Measurements from ENCODE around the gene C1QB. TPM values are rescaled to one million over a fixed set of nuclear protein-coding genes. Genes with fewer than 3 reads are reported as not detected.

Gene C1QB
- total and polyA plus RNA-seq, 2 of the 8 experiments (the other 6 are each of a cell fraction or from before 2014, with no cell fraction given) = not detected

DNA sequence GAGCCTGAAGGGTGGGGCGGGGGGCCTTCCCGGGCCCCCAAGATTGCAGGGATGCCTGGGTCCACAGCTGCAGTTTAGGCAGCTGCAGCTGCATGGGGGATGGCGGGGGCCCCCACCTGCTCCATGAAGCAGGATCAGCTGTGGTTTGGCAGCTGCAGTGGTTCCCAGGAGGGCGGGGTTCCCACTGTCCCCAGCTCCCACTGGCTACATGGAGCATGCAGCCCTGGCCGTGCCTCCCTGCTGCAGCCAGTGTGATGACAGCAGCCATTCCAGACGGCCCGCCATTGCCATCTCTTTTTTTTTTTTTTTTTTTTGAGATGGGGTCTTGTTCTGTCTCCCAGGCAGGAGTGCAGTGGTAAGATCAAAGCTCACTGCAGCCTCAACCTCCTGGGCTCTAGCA is 17.6 kb upstream of the C1QB start (continued):
- TF ChIP-seq, protein P1, sequence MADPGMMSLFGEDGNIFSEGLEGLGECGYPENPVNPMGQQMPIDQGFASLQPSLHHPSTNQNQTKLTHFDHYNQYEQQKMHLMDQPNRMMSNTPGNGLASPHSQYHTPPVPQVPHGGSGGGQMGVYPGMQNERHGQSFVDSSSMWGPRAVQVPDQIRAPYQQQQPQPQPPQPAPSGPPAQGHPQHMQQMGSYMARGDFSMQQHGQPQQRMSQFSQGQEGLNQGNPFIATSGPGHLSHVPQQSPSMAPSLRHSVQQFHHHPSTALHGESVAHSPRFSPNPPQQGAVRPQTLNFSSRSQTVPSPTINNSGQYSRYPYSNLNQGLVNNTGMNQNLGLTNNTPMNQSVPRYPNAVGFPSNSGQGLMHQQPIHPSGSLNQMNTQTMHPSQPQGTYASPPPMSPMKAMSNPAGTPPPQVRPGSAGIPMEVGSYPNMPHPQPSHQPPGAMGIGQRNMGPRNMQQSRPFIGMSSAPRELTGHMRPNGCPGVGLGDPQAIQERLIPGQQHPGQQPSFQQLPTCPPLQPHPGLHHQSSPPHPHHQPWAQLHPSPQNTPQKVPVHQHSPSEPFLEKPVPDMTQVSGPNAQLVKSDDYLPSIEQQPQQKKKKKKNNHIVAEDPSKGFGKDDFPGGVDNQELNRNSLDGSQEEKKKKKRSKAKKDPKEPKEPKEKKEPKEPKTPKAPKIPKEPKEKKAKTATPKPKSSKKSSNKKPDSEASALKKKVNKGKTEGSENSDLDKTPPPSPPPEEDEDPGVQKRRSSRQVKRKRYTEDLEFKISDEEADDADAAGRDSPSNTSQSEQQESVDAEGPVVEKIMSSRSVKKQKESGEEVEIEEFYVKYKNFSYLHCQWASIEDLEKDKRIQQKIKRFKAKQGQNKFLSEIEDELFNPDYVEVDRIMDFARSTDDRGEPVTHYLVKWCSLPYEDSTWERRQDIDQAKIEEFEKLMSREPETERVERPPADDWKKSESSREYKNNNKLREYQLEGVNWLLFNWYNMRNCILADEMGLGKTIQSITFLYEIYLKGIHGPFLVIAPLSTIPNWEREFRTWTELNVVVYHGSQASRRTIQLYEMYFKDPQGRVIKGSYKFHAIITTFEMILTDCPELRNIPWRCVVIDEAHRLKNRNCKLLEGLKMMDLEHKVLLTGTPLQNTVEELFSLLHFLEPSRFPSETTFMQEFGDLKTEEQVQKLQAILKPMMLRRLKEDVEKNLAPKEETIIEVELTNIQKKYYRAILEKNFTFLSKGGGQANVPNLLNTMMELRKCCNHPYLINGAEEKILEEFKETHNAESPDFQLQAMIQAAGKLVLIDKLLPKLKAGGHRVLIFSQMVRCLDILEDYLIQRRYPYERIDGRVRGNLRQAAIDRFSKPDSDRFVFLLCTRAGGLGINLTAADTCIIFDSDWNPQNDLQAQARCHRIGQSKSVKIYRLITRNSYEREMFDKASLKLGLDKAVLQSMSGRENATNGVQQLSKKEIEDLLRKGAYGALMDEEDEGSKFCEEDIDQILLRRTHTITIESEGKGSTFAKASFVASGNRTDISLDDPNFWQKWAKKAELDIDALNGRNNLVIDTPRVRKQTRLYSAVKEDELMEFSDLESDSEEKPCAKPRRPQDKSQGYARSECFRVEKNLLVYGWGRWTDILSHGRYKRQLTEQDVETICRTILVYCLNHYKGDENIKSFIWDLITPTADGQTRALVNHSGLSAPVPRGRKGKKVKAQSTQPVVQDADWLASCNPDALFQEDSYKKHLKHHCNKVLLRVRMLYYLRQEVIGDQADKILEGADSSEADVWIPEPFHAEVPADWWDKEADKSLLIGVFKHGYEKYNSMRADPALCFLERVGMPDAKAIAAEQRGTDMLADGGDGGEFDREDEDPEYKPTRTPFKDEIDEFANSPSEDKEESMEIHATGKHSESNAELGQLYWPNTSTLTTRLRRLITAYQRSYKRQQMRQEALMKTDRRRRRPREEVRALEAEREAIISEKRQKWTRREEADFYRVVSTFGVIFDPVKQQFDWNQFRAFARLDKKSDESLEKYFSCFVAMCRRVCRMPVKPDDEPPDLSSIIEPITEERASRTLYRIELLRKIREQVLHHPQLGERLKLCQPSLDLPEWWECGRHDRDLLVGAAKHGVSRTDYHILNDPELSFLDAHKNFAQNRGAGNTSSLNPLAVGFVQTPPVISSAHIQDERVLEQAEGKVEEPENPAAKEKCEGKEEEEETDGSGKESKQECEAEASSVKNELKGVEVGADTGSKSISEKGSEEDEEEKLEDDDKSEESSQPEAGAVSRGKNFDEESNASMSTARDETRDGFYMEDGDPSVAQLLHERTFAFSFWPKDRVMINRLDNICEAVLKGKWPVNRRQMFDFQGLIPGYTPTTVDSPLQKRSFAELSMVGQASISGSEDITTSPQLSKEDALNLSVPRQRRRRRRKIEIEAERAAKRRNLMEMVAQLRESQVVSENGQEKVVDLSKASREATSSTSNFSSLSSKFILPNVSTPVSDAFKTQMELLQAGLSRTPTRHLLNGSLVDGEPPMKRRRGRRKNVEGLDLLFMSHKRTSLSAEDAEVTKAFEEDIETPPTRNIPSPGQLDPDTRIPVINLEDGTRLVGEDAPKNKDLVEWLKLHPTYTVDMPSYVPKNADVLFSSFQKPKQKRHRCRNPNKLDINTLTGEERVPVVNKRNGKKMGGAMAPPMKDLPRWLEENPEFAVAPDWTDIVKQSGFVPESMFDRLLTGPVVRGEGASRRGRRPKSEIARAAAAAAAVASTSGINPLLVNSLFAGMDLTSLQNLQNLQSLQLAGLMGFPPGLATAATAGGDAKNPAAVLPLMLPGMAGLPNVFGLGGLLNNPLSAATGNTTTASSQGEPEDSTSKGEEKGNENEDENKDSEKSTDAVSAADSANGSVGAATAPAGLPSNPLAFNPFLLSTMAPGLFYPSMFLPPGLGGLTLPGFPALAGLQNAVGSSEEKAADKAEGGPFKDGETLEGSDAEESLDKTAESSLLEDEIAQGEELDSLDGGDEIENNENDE (IDR thresholded peaks at IDR 0.05; ENCODE audit: insufficient replicate concordance, low read length) = no peak
- TF ChIP-seq, protein P2, sequence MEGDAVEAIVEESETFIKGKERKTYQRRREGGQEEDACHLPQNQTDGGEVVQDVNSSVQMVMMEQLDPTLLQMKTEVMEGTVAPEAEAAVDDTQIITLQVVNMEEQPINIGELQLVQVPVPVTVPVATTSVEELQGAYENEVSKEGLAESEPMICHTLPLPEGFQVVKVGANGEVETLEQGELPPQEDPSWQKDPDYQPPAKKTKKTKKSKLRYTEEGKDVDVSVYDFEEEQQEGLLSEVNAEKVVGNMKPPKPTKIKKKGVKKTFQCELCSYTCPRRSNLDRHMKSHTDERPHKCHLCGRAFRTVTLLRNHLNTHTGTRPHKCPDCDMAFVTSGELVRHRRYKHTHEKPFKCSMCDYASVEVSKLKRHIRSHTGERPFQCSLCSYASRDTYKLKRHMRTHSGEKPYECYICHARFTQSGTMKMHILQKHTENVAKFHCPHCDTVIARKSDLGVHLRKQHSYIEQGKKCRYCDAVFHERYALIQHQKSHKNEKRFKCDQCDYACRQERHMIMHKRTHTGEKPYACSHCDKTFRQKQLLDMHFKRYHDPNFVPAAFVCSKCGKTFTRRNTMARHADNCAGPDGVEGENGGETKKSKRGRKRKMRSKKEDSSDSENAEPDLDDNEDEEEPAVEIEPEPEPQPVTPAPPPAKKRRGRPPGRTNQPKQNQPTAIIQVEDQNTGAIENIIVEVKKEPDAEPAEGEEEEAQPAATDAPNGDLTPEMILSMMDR (IDR thresholded peaks at IDR 0.05; ENCODE audit: control extremely low read depth in 1 of 3, insufficient read depth in 1 of 3, low read depth in 1 of 3, low read length in 3 of 3) = no peak
- TF ChIP-seq EGR1 (IDR thresholded peaks at IDR 0.05; ENCODE audit: borderline replicate concordance, low read depth, low read length) (no peak), SIN3A (conservative IDR thresholded peaks at IDR 0.05 in 1 of 2, IDR thresholded peaks at IDR 0.05 in 1 of 2; ENCODE audit: low read depth in 1 of 2, low read length in 2 of 2) (no peak), GTF2F1 (IDR thresholded peaks at IDR 0.05; ENCODE audit: borderline replicate concordance, low read depth, low read length) (no peak), RNF2 (IDR thresholded peaks at IDR 0.05; ENCODE audit: borderline replicate concordance, low read depth, low read length, missing control alignments, poor library complexity, severe bottlenecking) (no peak)
